Stimulated activated CD8-positive, alpha-beta memory T cell treated with anti-CD3 and anti-CD28 coated beads, Interleukin-4, amount 100 ng/mL, for 48 hours (primary cell): Measurements from ENCODE around the gene NUDT3.
"Not testable (repeated sequence)": the region's sequence is repeated elsewhere in the genome, so short reads cannot be mapped to it uniquely, and the experiment has no call there.

Experiments used
- DNase-seq: peaks from one replicate; pipeline ENCODE4 v3.0.0-alpha.2; 2020

Gene NUDT3

GRCh38 chr6:34391786-34392496 lies 528 bp downstream of the NUDT3 start:
- peak; percentile 72 for DNase-seq

GRCh38 chr6:34391473-34391785 lies 1.0 kb downstream of the NUDT3 start:
- no peak for DNase-seq

- DNase-seq, result no peak
These were observed 1.7 kb downstream of the NUDT3 start for GRCh38 chr6:34390531-34391472.

GRCh38 chr6:34389034-34389433 lies 3.4 kb downstream of the NUDT3 start:
- no peak for DNase-seq

- DNase-seq, result no peak
These were observed 4.0 kb downstream of the NUDT3 start for GRCh38 chr6:34388421-34388820.

- DNase-seq, result no peak
These were observed 5.9 kb downstream of the NUDT3 start for GRCh38 chr6:34386316-34387137.

GRCh38 chr6:34385793-34386195 lies 6.7 kb downstream of the NUDT3 start:
- no peak for DNase-seq

GRCh38 chr6:34384321-34385153 lies 7.9 kb downstream of the NUDT3 start:
- no peak for DNase-seq

GRCh38 chr6:34383656-34384320 lies 8.7 kb downstream of the NUDT3 start:
- no peak for DNase-seq

- no peak for DNase-seq
These were observed 9.3 kb downstream of the NUDT3 start for GRCh38 chr6:34383161-34383631.

- DNase-seq, result no peak
These were observed 11.4 kb downstream of the NUDT3 start for GRCh38 chr6:34381081-34381480.

GRCh38 chr6:34378470-34378869 lies 14.0 kb downstream of the NUDT3 start:
- DNase-seq, result no peak

- DNase-seq, result no peak
These were observed 14.5 kb downstream of the NUDT3 start for GRCh38 chr6:34377984-34378383.

- DNase-seq, result not testable (repeated sequence)
These were observed 14.9 kb downstream of the NUDT3 start for GRCh38 chr6:34377571-34377970.

- DNase-seq, result no peak
These were observed 16.6 kb downstream of the NUDT3 start for GRCh38 chr6:34375833-34376232.

GRCh38 chr6:34374508-34374907 lies 18.0 kb downstream of the NUDT3 start:
- DNase-seq, result no peak

- no peak for DNase-seq
These were observed 18.4 kb downstream of the NUDT3 start for GRCh38 chr6:34374069-34374468.

GRCh38 chr6:34373511-34373910 lies 19.0 kb downstream of the NUDT3 start:
- DNase-seq, result no peak

GRCh38 chr6:34371865-34372264 lies 20.6 kb downstream of the NUDT3 start:
- not testable (repeated sequence) for DNase-seq

GRCh38 chr6:34370361-34370760 lies 22.1 kb downstream of the NUDT3 start:
- DNase-seq, result no peak

GRCh38 chr6:34369385-34369784 lies 23.1 kb downstream of the NUDT3 start:
- DNase-seq, result no peak

GRCh38 chr6:34366639-34366921 lies 25.9 kb downstream of the NUDT3 start:
- DNase-seq, result no peak
